Measurements from ENCODE around the gene TIGIT.
"Not testable (repeated sequence)": the region's sequence is repeated elsewhere in the genome, so short reads cannot be mapped to it uniquely, and the experiment has no call there.

Gene TIGIT

GRCh38 chr3:114274929-114275328, 18.9 kb upstream of the TIGIT start:
- TF ChIP-seq CTCF (IDR thresholded peaks at IDR 0.05; ENCODE audit: insufficient read depth, missing control alignments) = no peak
- FAIRE-seq (no peak), DNase-seq (ENCODE audit: insufficient read length, low spot score) (no peak)

GRCh38 chr3:114276856-114277255, 17.0 kb upstream of the TIGIT start:
- FAIRE-seq; DNase-seq (ENCODE audit: insufficient read length, low spot score): not testable (repeated sequence)

GRCh38 chr3:114284644-114285043, 9.2 kb upstream of the TIGIT start:
- no peak for DNase-seq (ENCODE audit: insufficient read length, low spot score)
- no peak for FAIRE-seq
- TF ChIP-seq CTCF (IDR thresholded peaks at IDR 0.05; ENCODE audit: insufficient read depth, missing control alignments) = no peak

- DNase-seq (ENCODE audit: insufficient read length, low spot score) (no peak), FAIRE-seq (no peak)
- no peak for TF ChIP-seq CTCF (IDR thresholded peaks at IDR 0.05; ENCODE audit: insufficient read depth, missing control alignments)
Measured at GRCh38 chr3:114285648-114286230, 8.1 kb upstream of the TIGIT start.

- FAIRE-seq = no peak
- DNase-seq (ENCODE audit: insufficient read length, low spot score) = no peak
Measured at GRCh38 chr3:114286266-114286665, 7.6 kb upstream of the TIGIT start.

GRCh38 chr3:114290911-114291901, 2.6 kb upstream of the TIGIT start:
- FAIRE-seq (no peak), DNase-seq (ENCODE audit: insufficient read length, low spot score) (peak; percentile 40)
- peak; percentile 77 for TF ChIP-seq CTCF (IDR thresholded peaks at IDR 0.05; ENCODE audit: insufficient read depth, missing control alignments)

More at GRCh38 chr3:114286266-114286665, 7.6 kb upstream of the TIGIT start:
- no peak for TF ChIP-seq CTCF (IDR thresholded peaks at IDR 0.05; ENCODE audit: insufficient read depth, missing control alignments)

GRCh38 chr3:114294940-114295480, 1.2 kb downstream of the TIGIT start:
- TF ChIP-seq CTCF (IDR thresholded peaks at IDR 0.05; ENCODE audit: insufficient read depth, missing control alignments) = no peak
- DNase-seq (ENCODE audit: insufficient read length, low spot score) = no peak
- FAIRE-seq = no peak
